GM12878 (cell line): ENCODE measurements around the gene NPW. TPM values are rescaled to one million over a fixed set of nuclear protein-coding genes. Genes with fewer than 3 reads are reported as not detected.
A peak's percentile ranks its signal among the peaks of the same experiment; 100 is the strongest.

Experiments
- ATAC-seq: fragments of 200-7000 bp; cut with Tn5 transposase; 3 replicates; pipeline ENCODE4 v1.9.1; 2020; ENCODE audit warnings: mild to moderate bottlenecking, moderate library complexity
- BruUV-seq: library from RNA; stranded (reverse); fragments of 400-500 nt; replicated peaks from 2 replicates; lab custom pipeline; 2021; lab: Mats Ljungman, UMichigan
- CTCF ChIA-PET: fragments of 300-600 bp; sonication (Branson Sonifier 250); formaldehyde crosslinking; extraction: SDS; loops from one replicate; lab custom pipeline; 2021; ENCODE audit warnings: inconsistent platforms; lab: Yijun Ruan, JAX
- POLR2A ChIA-PET: fragments of 350-600 bp; formaldehyde crosslinking; extraction: SDS; loops from one replicate; lab custom pipeline; 2021; ENCODE audit warnings: inconsistent platforms; lab: Charles Lee
- RAD21 ChIA-PET: fragments of 300-600 bp; sonication (Branson Sonifier 250); formaldehyde crosslinking; loops from one replicate; lab custom pipeline; 2023; ENCODE audit warnings: antibody characterized with exemption; ENCODE audit not compliant: unreplicated experiment; lab: Charles Lee
- SMC1A ChIA-PET: fragments of 300-600 bp; sonication (Branson Sonifier 250); formaldehyde crosslinking; loops from one replicate; lab custom pipeline; 2023; ENCODE audit not compliant: unreplicated experiment, uncharacterized antibody; lab: Charles Lee
- DNase-seq: peaks from one replicate; pipeline ENCODE4 v3.0.0-alpha.2; 2011; ENCODE audit warnings: low read depth, low spot score
- FAIRE-seq: peaks from 3 replicates; lab custom pipeline; 2011; peaks lifted over from hg19 to GRCh38; lab: Jason Lieb, UNC
- H2AFZ ChIP-seq: 2 replicates; pipeline ENCODE4 v1.6.0; 2011; ENCODE audit warnings: low read depth, low read length, control low read depth; ENCODE audit not compliant: control insufficient read depth
- H3K27ac ChIP-seq: 2 replicates; pipeline ENCODE4 v1.5.1; 2011; ENCODE audit warnings: control low read depth; ENCODE audit not compliant: control insufficient read depth, insufficient read depth
- H3K27me3 ChIP-seq, 2 experiments: replicated peaks in 1 of 2; 2 replicates each; pipeline versions ENCODE4 v1.6.0 to v1.6.1; 2011; ENCODE audit warnings: low read length in 1 of 2; ENCODE audit not compliant: control insufficient read depth in 2 of 2, insufficient read depth in 2 of 2
- H3K36me3 ChIP-seq, 2 experiments: 2 replicates each; pipeline ENCODE4 v1.5.1; 2011; ENCODE audit warnings: low read length in 1 of 2; ENCODE audit not compliant: control insufficient read depth in 2 of 2, insufficient read depth in 2 of 2
- H3K4me1 ChIP-seq: 2 replicates; pipeline ENCODE4 v1.6.1; 2011; ENCODE audit warnings: mild to moderate bottlenecking, low read length, moderate library complexity, mixed read lengths; ENCODE audit not compliant: control insufficient read depth, insufficient read depth
- H3K4me2 ChIP-seq: 2 replicates; pipeline ENCODE4 v1.6.0; 2011; ENCODE audit warnings: control low read depth; ENCODE audit not compliant: control insufficient read depth, insufficient read depth
- H3K4me3 ChIP-seq: fragments of 200-600 bp; sonication (generic); 2 replicates; pipeline ENCODE4 v1.5.1; 2016
- H3K79me2 ChIP-seq: 2 replicates; pipeline ENCODE4 v1.6.0; 2011; ENCODE audit warnings: low read length; ENCODE audit not compliant: control insufficient read depth, insufficient read depth
- H3K9ac ChIP-seq: 2 replicates; pipeline ENCODE4 v1.8.0; 2011; ENCODE audit warnings: low read length, control low read depth, mixed read lengths; ENCODE audit not compliant: control insufficient read depth, insufficient read depth
- H3K9me3 ChIP-seq: replicated peaks from 3 replicates; pipeline ENCODE4 v1.5.1; 2011; ENCODE audit warnings: mild to moderate bottlenecking, low read length; ENCODE audit not compliant: control insufficient read depth, insufficient read depth
- H4K20me1 ChIP-seq: 2 replicates; pipeline ENCODE4 v1.6.0; 2011; ENCODE audit not compliant: control insufficient read depth, insufficient read depth
- BCL3 ChIP-seq: IDR thresholded peaks from 2 replicates; pipeline ENCODE4 v1.6.1; 2011; ENCODE audit warnings: borderline replicate concordance, low read depth, mild to moderate bottlenecking, moderate library complexity, low read length; ENCODE audit not compliant: insufficient read depth, poor library complexity, severe bottlenecking
- CUX1 ChIP-seq: IDR thresholded peaks from 2 replicates; pipeline ENCODE4 v1.6.1; 2012; ENCODE audit warnings: improper control_type of control experiment, low read depth, low read length; ENCODE audit not compliant: insufficient replicate concordance
- EP300 ChIP-seq, 2 experiments: fragments of 150-350 bp in 1 of 2; IDR thresholded peaks; 2 replicates each; pipeline ENCODE4 v1.6.1; 2011 to 2012; ENCODE audit warnings: low read depth in 2 of 2, low read length in 2 of 2, borderline replicate concordance in 1 of 2, improper control_type of control experiment in 1 of 2, inconsistent platforms in 1 of 2; ENCODE audit not compliant: control insufficient read depth in 1 of 2
- ESRRA ChIP-seq: IDR thresholded peaks from 2 replicates; pipeline ENCODE4 v1.6.1; 2012; ENCODE audit warnings: mild to moderate bottlenecking, low read length, improper control_type of control experiment
- HSF1 ChIP-seq: fragments of 150-350 bp; IDR thresholded peaks from 2 replicates; pipeline ENCODE4 v1.6.1; 2014; ENCODE audit warnings: mild to moderate bottlenecking, low read depth, low read length
- KLF5 ChIP-seq: fragments of 450-650 bp; IDR thresholded peaks from 2 replicates; pipeline ENCODE4 v1.6.1; 2014; ENCODE audit warnings: mild to moderate bottlenecking; ENCODE audit not compliant: partially characterized antibody
- MLLT1 ChIP-seq: fragments of 450-650 bp; IDR thresholded peaks from 2 replicates; pipeline ENCODE4 v1.6.1; 2016; ENCODE audit warnings: mild to moderate bottlenecking
- MTA2 ChIP-seq: fragments of 450-650 bp; IDR thresholded peaks from 2 replicates; pipeline ENCODE4 v1.6.1; 2016; ENCODE audit warnings: low read depth, mild to moderate bottlenecking, moderate library complexity
- SIX5 ChIP-seq: IDR thresholded peaks from 2 replicates; pipeline ENCODE4 v1.6.1; 2011; ENCODE audit warnings: mild to moderate bottlenecking, low read depth, low read length, moderate library complexity; ENCODE audit not compliant: severe bottlenecking
- SP1 ChIP-seq: IDR thresholded peaks from one replicate; pipeline ENCODE4 v1.6.1; 2011; ENCODE audit warnings: low read depth, low read length
- SUZ12 ChIP-seq: fragments of 200-600 bp; sonication (generic); IDR thresholded peaks from one replicate; pipeline ENCODE4 v1.6.1; 2018; ENCODE audit warnings: antibody characterized with exemption, mild to moderate bottlenecking; ENCODE audit not compliant: unreplicated experiment
- ZBED1 ChIP-seq: IDR thresholded peaks from 2 replicates; pipeline ENCODE4 v1.6.1; 2016; ENCODE audit warnings: borderline replicate concordance
- ZSCAN29 ChIP-seq: fragments of 450-650 bp; IDR thresholded peaks from 2 replicates; pipeline ENCODE4 v1.6.1; 2017; ENCODE audit warnings: mild to moderate bottlenecking, moderate library complexity
- WGBS: methylation state at CpG from one replicate; pipeline ENCODE4 v1.1.6; 2016; ENCODE audit warnings: low lambda C conversion rate; ENCODE audit not compliant: insufficient replicate concordance, insufficient coverage; ENCODE audit errors: missing lambda C conversion rate; 5-methylcytosine and 5-hydroxymethylcytosine counted together
- in situ Hi-C: fragments of 300-500 bp; cut with MboI; formaldehyde crosslinking; loops from 9 replicates; pipeline ENCODE4 v1.14.3; 2018; ENCODE audit warnings: mixed read lengths
- intact Hi-C: fragments of 100-400 bp; cut with micrococcal nuclease; formaldehyde crosslinking; loops from one replicate; pipeline ENCODE4 v1.14.2; 2022; ENCODE audit not compliant: unreplicated experiment
- polyA plus RNA-seq, 11 experiments: library from polyadenylated mRNA; depleted of rRNA in 4 of 11; unstranded in 6 of 11; stranded (reverse) in 5 of 11; fragments of >200 nt; fragmentation: Nextera tagmentation in 4 of 11; fragmentation: Illumina TruSeq in 1 of 11; extraction: Ambion mirVana in 4 of 11; extraction: Trizol in 1 of 11; gene quantifications; 1 replicate in 1 of 11; 2 replicates in 10 of 11; pipeline versions ENCODE4 v1.2.1 to v1.2.3, GENCODE V29; 2011 to 2016; ENCODE audit warnings: inconsistent platforms in 2 of 11, missing spikeins in 2 of 11, low read depth in 1 of 11
- total RNA-seq, 4 experiments: library from RNA; depleted of rRNA in 3 of 4; stranded (reverse); fragments of >200 nt in 3 of 4; fragmentation: Illumina TruSeq in 1 of 4; extraction: Trizol in 1 of 4; gene quantifications; 2 replicates each; pipeline versions ENCODE4 v1.2.1 to v1.2.3, GENCODE V29; 2013 to 2021

The NPW gene
- total and polyA plus RNA-seq, 10 of the 15 experiments (the other 5 are each of a cell fraction or from before 2014, with no cell fraction given), result 0.23 to 2.5 (median 0.98) TPM; not detected in 4

- H3K9ac ChIP-seq, result peak overlapping the region; percentile 76
- FAIRE-seq (no peak), DNase-seq (no peak), ATAC-seq (peak; percentile 29)
- peak overlapping the region; percentile 97 for H3K4me3 ChIP-seq
- 5% methylated on average over 22 of the region's 30 CpGs for WGBS
- no peaks in the 10 kb centered on the region for H3K9me3 ChIP-seq
- peak overlapping the region; percentile 22 for H3K27ac ChIP-seq
- peak overlapping the region; percentile 98 for H3K4me2 ChIP-seq
- H3K36me3 ChIP-seq, result peaks cover 0 to 3% of the 10 kb centered on the region in 2 experiments; a peak in 2 of 4 replicates
- POLR2A ChIA-PET, result interaction anchor here (0.7 to 1.3 kb wide), 6 partner anchors 9 to 167 kb away, joined by 3 to 13 read pairs (median 4); partner anchors contain the start of genes PGP, TBL3 and TRAF7
- H4K20me1 ChIP-seq, result no peaks in the 10 kb centered on the region
- intact Hi-C loops (no loop called here), in situ Hi-C loops (no loop called here)
- H3K79me2 ChIP-seq, result peaks cover 16% of the 10 kb centered on the region
- H3K4me1 ChIP-seq, result peaks cover 21% of the 10 kb centered on the region
- SMC1A ChIA-PET, result interaction anchor here (1.3 kb wide), 1 partner anchor 93 kb away, joined by 3 read pairs; no protein-coding TSS in a partner anchor
- H2AFZ ChIP-seq, result peak overlapping the region; percentile 89
- H3K27me3 ChIP-seq, result no peaks in the 10 kb centered on the region
- BruUV-seq, result TSS peak; percentile 78
- RAD21 ChIA-PET, result interaction anchor here (1.2 to 2.1 kb wide), 4 partner anchors 25 to 459 kb away, joined by 3 to 9 read pairs (median 4); partner anchors contain the start of gene TRAF7
- CTCF ChIA-PET, result interaction anchor here (1.3 to 2.8 kb wide), 3 partner anchors 26 to 92 kb away, joined by 6 to 16 read pairs (median 8); no protein-coding TSS in a partner anchor
- no peak for TF ChIP-seq ESRRA
- TF ChIP-seq MLLT1, result no peak
- 0 out of 2 replicates have a peak, but pooled peaks have one; percentile 14 for TF ChIP-seq ZSCAN29
- peak; percentile 12 for TF ChIP-seq KLF5
- no peak for TF ChIP-seq CUX1
- TF ChIP-seq SUZ12, result no peak
- TF ChIP-seq MTA2, result no peak
- TF ChIP-seq SP1, result no peak
- TF ChIP-seq EP300 (IDR thresholded peaks at IDR 0.05; ENCODE audit: borderline replicate concordance in 1 of 2, control insufficient read depth in 1 of 2, low read depth in 2 of 2, low read length in 2 of 2), result no peak
- TF ChIP-seq SIX5, result no peak
- TF ChIP-seq ZBED1, result no peak
- no peak for TF ChIP-seq HSF1
- TF ChIP-seq BCL3, result no peak
Observed at GRCh38 chr16:2048116-2048543, 28.5 kb downstream of the NPW start.
